ENCODE measurements around the gene OLFML1.

Gene OLFML1

GRCh38 chr11:7485186-7486097 lies at the start of gene OLFML1:
OLFML1 (plus strand) TSS chr11:7485506; CDS start chr11:7485876, 370 bp downstream.
- DNase-seq, result no peak

- no peak for DNase-seq
These were observed 49.2 kb upstream of the OLFML1 start for GRCh38 chr11:7436146-7436545.

GRCh38 chr11:7436657-7437056 lies 48.6 kb upstream of the OLFML1 start:
- DNase-seq, result no peak

- DNase-seq, result no peak
These were observed 47.6 kb upstream of the OLFML1 start for GRCh38 chr11:7437696-7438095.

- DNase-seq, result no peak
These were observed 45.5 kb upstream of the OLFML1 start for GRCh38 chr11:7439746-7440320.

- DNase-seq, result peak; percentile 47
These were observed 42.6 kb upstream of the OLFML1 start for GRCh38 chr11:7442588-7443215.

- DNase-seq, result no peak
These were observed 41.0 kb upstream of the OLFML1 start for GRCh38 chr11:7444091-7444981.

GRCh38 chr11:7445564-7445963 lies 39.7 kb upstream of the OLFML1 start:
- DNase-seq, result no peak

GRCh38 chr11:7448201-7448600 lies 37.1 kb upstream of the OLFML1 start:
- no peak for DNase-seq

GRCh38 chr11:7449211-7449840 lies 36.0 kb upstream of the OLFML1 start:
- DNase-seq, result no peak

GRCh38 chr11:7449841-7450214 lies 35.5 kb upstream of the OLFML1 start:
- DNase-seq, result no peak

- DNase-seq, result no peak
These were observed 34.5 kb upstream of the OLFML1 start for GRCh38 chr11:7450836-7451235.

- DNase-seq, result no peak
These were observed 33.8 kb upstream of the OLFML1 start for GRCh38 chr11:7451520-7451919.

- no peak for DNase-seq
These were observed 33.3 kb upstream of the OLFML1 start for GRCh38 chr11:7451952-7452494.

- DNase-seq, result no peak
These were observed 30.5 kb upstream of the OLFML1 start for GRCh38 chr11:7454854-7455253.

GRCh38 chr11:7457211-7457610 lies 28.1 kb upstream of the OLFML1 start:
- no peak for DNase-seq

- no peak for DNase-seq
These were observed 22.6 kb upstream of the OLFML1 start for GRCh38 chr11:7462706-7463105.

GRCh38 chr11:7467652-7468051 lies 17.7 kb upstream of the OLFML1 start:
- DNase-seq, result no peak

GRCh38 chr11:7469351-7469865 lies 15.9 kb upstream of the OLFML1 start:
- no peak for DNase-seq

- DNase-seq, result no peak
These were observed 14.2 kb upstream of the OLFML1 start for GRCh38 chr11:7471071-7471470.

GRCh38 chr11:7473717-7474116 lies 11.6 kb upstream of the OLFML1 start:
- no peak for DNase-seq

GRCh38 chr11:7480113-7480512 lies 5.2 kb upstream of the OLFML1 start:
- DNase-seq, result no peak
